Inflammatory macrophage treated with lipopolysaccharide for 4 hours (primary cell): ENCODE data around the gene AGAP1.

Experiments
- DNase-seq: peaks from one replicate; pipeline ENCODE4 v3.0.0-alpha.2; 2020

The AGAP1 gene

DNA sequence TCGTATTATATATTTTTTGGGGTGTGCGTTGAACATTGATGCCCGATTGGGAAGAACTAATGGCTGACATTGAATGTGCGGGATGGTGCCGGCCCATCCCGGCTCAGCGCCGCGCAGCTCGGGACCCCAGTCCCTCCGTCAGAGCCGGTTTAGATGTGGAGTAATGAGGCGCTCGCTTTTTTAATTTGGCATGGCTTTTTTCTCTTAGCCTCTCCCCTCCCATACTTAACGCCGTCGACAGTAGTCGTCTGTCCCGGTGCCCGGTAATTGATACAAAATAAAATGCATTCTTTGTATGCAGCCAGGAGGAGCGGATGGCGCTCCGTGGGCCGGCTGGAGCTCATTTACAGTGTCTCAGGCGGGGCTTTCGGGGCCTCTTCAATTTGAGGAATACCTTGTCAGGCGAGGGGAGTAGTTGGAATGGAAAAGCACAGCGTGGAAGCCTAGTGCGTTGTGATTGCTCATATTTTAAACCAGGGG, 465.1 kb downstream of the AGAP1 start:
- DNase-seq: no peak

GRCh38 chr2:235960011-235960715, 466.3 kb downstream of the AGAP1 start:
- DNase-seq: no peak

- DNase-seq: no peak
These were observed 467.1 kb downstream of the AGAP1 start for GRCh38 chr2:235960716-235961640.

GRCh38 chr2:235961711-235962110, 467.9 kb downstream of the AGAP1 start:
- no peak for DNase-seq

GRCh38 chr2:235963853-235964577, 470.2 kb downstream of the AGAP1 start:
- DNase-seq: no peak

DNA sequence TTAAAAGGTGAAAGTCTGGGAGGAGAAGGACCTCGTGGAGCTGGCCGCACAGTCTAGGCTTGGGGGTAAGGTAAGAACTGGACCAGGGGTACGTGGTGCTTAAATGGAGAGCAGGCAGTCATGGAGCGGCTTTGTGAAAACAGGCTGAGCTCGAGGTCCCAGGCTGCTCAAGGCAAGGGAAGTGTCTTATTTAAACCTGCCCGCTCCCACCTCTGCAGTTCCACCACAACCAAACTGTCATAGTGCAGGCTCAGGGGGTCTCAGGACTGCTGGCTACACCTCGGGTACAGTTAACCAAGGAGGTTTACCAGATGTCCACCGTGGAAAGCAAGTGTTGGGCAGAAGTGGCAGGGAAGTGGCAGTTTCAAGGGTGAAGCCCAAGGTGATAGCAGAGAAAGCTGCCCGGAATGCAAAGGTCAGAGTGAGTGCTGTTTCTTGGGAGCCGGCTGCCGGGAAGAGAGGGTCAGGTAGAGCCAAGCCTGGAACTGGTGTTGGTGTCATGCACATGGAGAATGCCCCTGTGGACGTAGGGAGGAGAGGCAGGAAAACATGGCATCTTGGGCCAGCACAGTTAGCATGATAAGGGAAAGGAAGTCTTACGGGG, 471.0 kb downstream of the AGAP1 start:
- no peak for DNase-seq

- DNase-seq: no peak
These were observed 472.6 kb downstream of the AGAP1 start for GRCh38 chr2:235966396-235966795.

DNA sequence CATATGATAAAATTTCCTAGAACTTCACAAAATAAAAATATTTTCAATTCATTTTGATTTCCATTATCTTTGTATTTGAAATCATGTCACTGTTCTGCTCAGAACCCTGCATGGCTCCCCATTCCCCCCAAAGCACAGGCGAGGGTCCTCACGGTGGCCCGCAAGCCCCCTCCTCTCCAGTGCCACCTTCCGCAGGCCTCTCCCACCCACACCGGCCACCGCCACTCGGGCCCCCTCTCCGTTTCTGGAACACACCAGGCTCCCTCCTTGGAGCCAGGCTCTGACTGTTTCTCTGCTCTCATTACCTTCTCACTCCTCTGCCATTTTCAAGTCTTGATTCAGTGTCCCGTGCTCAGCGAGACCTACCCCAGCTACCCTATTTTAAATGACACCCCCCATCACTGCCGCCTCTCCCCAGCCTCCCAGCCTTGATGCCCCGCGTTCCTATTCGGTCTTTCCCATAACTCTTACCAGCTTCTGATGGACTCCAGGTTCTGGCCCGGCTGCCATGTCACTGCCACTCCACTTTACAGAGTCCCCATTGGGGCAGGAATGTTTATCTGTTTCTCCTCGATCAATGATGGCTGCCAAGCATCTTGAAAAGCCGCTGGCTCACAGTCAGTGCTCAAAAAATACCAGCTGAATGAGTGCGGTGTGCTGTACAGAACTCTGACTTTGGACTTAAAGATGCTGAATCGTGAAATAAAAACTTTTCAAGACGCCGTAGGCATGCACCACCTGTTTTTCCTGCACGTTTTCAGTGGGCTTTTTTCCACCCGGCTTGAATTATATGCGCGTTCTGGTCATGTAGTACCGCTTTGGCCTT, 473.3 kb downstream of the AGAP1 start:
- DNase-seq: no peak

- no peak for DNase-seq
These were observed 474.3 kb downstream of the AGAP1 start for GRCh38 chr2:235968155-235968554.

GRCh38 chr2:235968616-235969324, 474.9 kb downstream of the AGAP1 start:
- DNase-seq: no peak

- DNase-seq: no peak
These were observed 476.6 kb downstream of the AGAP1 start for GRCh38 chr2:235970204-235971040.

GRCh38 chr2:235976516-235976915, 482.7 kb downstream of the AGAP1 start:
- no peak for DNase-seq

- DNase-seq: no peak
These were observed 483.1 kb downstream of the AGAP1 start for GRCh38 chr2:235976956-235977355.

- no peak for DNase-seq
These were observed 483.6 kb downstream of the AGAP1 start for GRCh38 chr2:235977445-235977844.

DNA sequence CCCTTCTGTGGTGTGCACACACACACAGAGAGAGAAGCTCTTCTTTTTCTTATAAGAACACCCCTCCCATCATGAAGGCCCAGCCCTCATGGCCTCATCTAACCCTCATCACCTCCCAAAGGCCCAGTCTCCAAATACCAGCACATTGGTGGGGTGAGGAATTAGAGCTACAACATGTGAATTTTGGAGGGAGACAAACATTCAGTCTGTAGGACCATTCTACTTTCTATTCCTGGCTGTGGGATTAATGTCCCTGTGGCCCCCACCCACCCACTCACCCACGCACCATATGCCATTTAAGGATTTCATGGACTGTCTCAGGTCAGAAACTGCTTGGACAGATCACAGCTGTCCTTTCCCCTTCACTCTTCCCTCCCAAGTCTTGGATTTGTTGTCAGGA, 484.2 kb downstream of the AGAP1 start:
- DNase-seq: no peak

GRCh38 chr2:235979037-235979436, 485.2 kb downstream of the AGAP1 start:
- DNase-seq: no peak

DNA sequence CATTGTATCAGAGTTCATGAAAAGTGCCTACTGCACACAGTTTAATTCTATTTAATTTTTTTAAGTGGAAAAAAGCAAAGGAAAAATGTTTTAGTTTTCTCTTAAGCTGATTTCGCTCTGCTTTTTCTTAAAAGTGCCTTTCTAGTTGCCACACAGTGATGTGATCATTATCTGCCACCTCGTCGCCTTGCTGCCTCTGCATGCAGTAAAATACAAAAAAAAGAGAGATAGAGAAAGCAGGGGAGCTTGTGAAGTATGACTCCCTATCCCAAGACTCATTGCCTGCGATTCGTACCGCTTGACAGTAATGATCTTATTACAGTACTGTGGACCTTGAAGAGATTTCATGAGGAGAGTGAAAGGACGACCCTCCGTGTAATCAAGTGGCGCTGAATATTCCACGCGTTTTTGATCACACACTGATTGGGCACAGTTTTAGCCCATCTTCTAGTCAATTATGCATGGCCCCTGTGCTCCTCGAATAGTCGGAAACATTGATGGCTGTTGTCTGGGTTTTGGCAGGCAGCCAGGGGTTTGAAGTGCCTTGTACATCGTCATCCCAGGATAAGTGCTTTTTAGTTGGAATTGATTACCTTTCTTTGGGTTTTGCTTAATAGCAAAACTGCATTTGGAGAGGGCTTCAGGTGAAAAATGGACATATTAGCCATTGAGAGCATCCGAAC, 486.1 kb downstream of the AGAP1 start:
- no peak for DNase-seq

- no peak for DNase-seq
These were observed 487.8 kb downstream of the AGAP1 start for GRCh38 chr2:235981631-235982030.

- DNase-seq: no peak
These were observed 489.2 kb downstream of the AGAP1 start for GRCh38 chr2:235983016-235983415.

GRCh38 chr2:235984552-235984951, 490.7 kb downstream of the AGAP1 start:
- no peak for DNase-seq
